Adrenal gland (tissue), 12 donors: Measurements from ENCODE around the gene HSPA1B. TPM values are rescaled to one million over a fixed set of nuclear protein-coding genes. Genes with fewer than 3 reads are reported as not detected.
"Not testable (repeated sequence)": the region's sequence is repeated elsewhere in the genome, so short reads cannot be mapped to it uniquely, and the experiment has no call there.

Source experiments
- DNase-seq, 7 donors: peaks; one replicate each; pipeline ENCODE4 v3.0.0-alpha.2; 2019 to 2020
- H3K27ac ChIP-seq, 5 donors: fragments of 200-600 bp; sonication (generic) in 4 of 5; 1 replicate in 3 of 5; 2 replicates in 2 of 5; pipeline versions ENCODE4 v1.5.1 to v1.8.0; 2016 to 2020; ENCODE audit warnings: mild to moderate bottlenecking in 1 of 5
- H3K27me3 ChIP-seq: fragments of 200-600 bp; 2 replicates; pipeline ENCODE4 v1.8.0; 2021
- H3K36me3 ChIP-seq, 2 donors: fragments of 200-600 bp; replicated peaks in 1 of 2; 1 replicate in 1 of 2; 2 replicates in 1 of 2; pipeline versions ENCODE4 v1.5.1 to v1.8.0; 2018 to 2022
- H3K4me1 ChIP-seq, 2 donors: fragments of 200-600 bp; replicated peaks in 1 of 2; 1 replicate in 1 of 2; 2 replicates in 1 of 2; pipeline versions ENCODE4 v1.5.1 to v1.8.0; 2018 to 2021
- H3K4me3 ChIP-seq, 4 donors: fragments of 200-600 bp; sonication (generic) in 3 of 4; one replicate each; pipeline ENCODE4 v1.5.1; 2016 to 2018
- H3K9me3 ChIP-seq, 3 donors: fragments of 200-600 bp; sonication (generic) in 1 of 3; replicated peaks in 1 of 3; 1 replicate in 2 of 3; 2 replicates in 1 of 3; pipeline versions ENCODE4 v1.5.1 to v1.8.0; 2016 to 2021
- POLR2A ChIP-seq, 2 donors: fragments of 450-650 bp; IDR thresholded peaks; one replicate each; pipeline ENCODE4 v1.6.1; 2017; ENCODE audit warnings: antibody characterized with exemption in 2 of 2, mild to moderate bottlenecking in 2 of 2, moderate library complexity in 1 of 2
- WGBS, 4 donors: extraction: QIAGEN DNeasy Blood & Tissue Kit in 2 of 4; methylation state at CpG; one replicate each; pipeline versions ENCODE4 v1.1.5 to v1.1.7; 2013 to 2017; 5-methylcytosine and 5-hydroxymethylcytosine counted together
- intact Hi-C, 2 donors: fragments of 100-400 bp; cut with DNase I; formaldehyde crosslinking; loops; one replicate each; pipeline versions ENCODE4 v1.14.1 to v1.15.0; 2022 to 2023
- polyA plus RNA-seq, 3 donors: library from polyadenylated mRNA; stranded (reverse); fragments of 200-250 nt in 2 of 3; fragments of 350-450 nt in 1 of 3; fragmentation: Illumina TruSeq in 1 of 3; extraction: RNeasy Lipid Tissue Mini Kit (QIAGEN cat#74804) in 1 of 3; gene quantifications; one replicate each; pipeline ENCODE4 v1.2.3, GENCODE V29; 2013 to 2014
- total RNA-seq, 9 donors: library from RNA; depleted of rRNA in 4 of 9; stranded (reverse); fragments of >200 nt in 4 of 9; fragments of 120-200 nt in 1 of 9; fragmentation: NEBNext Ultra II Directional in 1 of 9; extraction: Animal tissue kit (Norgen Biotek cat#: 25700) in 1 of 9; gene quantifications; one replicate each; pipeline versions ENCODE4 v1.1.0 to v1.2.4, GENCODE V29; 2013 to 2023
- TF ChIP-seq, protein P1 (sequence below), 6 experiments: fragments of 450-650 bp in 4 of 6; fragments of 200-600 bp in 2 of 6; sonication (generic) in 1 of 6; IDR thresholded peaks; 1 replicate in 5 of 6; 2 replicates in 1 of 6; pipeline versions ENCODE4 v1.5.1 to v1.8.0; 2016 to 2021; ENCODE audit warnings: antibody characterized with exemption in 6 of 6, mild to moderate bottlenecking in 2 of 6, moderate library complexity in 1 of 6
- donor health status: healthy with polysubstance abuse.
- donor health status: Bipolar disorder and iron deficiency.
- donor health status: DM: yes; HTN: yes; CAD: no.
- donor health status: DM: no; HTN: no; CAD: no.
- donor health status: DM: no; HTN: no; CAD: no.
- donor health status: DM: yes; HTN: yes; CAD: no.

HSPA1B gene
- total and polyA plus RNA-seq, 12 donors: 29.0 to 424 (median 212) TPM

GRCh38 chr6:31813465-31813849 lies 14.1 kb upstream of the HSPA1B start:
- TF ChIP-seq, protein P1, sequence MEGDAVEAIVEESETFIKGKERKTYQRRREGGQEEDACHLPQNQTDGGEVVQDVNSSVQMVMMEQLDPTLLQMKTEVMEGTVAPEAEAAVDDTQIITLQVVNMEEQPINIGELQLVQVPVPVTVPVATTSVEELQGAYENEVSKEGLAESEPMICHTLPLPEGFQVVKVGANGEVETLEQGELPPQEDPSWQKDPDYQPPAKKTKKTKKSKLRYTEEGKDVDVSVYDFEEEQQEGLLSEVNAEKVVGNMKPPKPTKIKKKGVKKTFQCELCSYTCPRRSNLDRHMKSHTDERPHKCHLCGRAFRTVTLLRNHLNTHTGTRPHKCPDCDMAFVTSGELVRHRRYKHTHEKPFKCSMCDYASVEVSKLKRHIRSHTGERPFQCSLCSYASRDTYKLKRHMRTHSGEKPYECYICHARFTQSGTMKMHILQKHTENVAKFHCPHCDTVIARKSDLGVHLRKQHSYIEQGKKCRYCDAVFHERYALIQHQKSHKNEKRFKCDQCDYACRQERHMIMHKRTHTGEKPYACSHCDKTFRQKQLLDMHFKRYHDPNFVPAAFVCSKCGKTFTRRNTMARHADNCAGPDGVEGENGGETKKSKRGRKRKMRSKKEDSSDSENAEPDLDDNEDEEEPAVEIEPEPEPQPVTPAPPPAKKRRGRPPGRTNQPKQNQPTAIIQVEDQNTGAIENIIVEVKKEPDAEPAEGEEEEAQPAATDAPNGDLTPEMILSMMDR (IDR thresholded peaks at IDR 0.05): no peak
- TF ChIP-seq POLR2A (IDR thresholded peaks at IDR 0.05): no peak
- DNase-seq: peak in 1 of 7 donors; percentile 20
- peak overlapping the region in 4 of 5 donors; percentile 69 to 100 (median 94) for H3K27ac ChIP-seq

DNA sequence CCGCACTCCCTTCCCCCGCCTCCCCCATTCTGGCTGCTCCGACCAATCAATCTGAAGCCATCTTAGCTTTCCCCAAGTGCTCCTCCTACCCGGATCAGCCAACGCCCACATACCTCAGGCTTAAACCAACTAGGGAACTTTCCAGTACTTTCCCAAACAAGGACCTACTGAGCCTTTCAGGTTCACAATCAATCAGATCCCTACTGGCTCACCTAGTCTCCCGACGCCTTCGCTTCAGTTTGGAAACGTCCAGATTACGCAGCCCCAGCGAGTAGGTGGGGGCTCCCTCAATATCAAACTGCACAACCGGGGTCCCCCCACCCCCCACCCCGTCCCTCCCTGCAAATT lies 12.9 kb upstream of the HSPA1B start:
- intact Hi-C loops: no loop called here
- DNase-seq: peak; percentile 93 to 98 (median 96)
- no peaks in the 10 kb centered on the region for H3K36me3 ChIP-seq
- no peaks in the 10 kb centered on the region for H3K9me3 ChIP-seq
- peaks cover 11 to 32% of the 10 kb centered on the region in 2 donors for H3K4me1 ChIP-seq
- peak overlapping the region in 2 of 4 donors; percentile 40 to 56 for H3K4me3 ChIP-seq
- H3K27ac ChIP-seq: peak overlapping the region; percentile 77 to 100 (median 93)
- TF ChIP-seq POLR2A (IDR thresholded peaks at IDR 0.05): peak in 1 of 2 donors; percentile 54
- TF ChIP-seq, protein P1 (IDR thresholded peaks at IDR 0.05): no peak
- no peaks in the 10 kb centered on the region for H3K27me3 ChIP-seq
- 1 to 8% (median 4%) methylated on average over 13 of the region's 13 CpGs for WGBS, 4 donors

More at GRCh38 chr6:31813465-31813849, 14.1 kb upstream of the HSPA1B start:
- WGBS, 4 donors: 92 to 97% (median 97%) methylated on average over 7 of the region's 7 CpGs
- Histone ChIP-seq H3K9me3 (no peaks in the 10 kb centered on the region), H3K36me3 (no peaks in the 10 kb centered on the region), H3K27me3 (no peaks in the 10 kb centered on the region), H3K4me1 (peaks cover 2 to 22% of the 10 kb centered on the region in 2 donors), H3K4me3 (peak overlapping the region in 1 of 4 donors; percentile 56)
- intact Hi-C loops: no loop called here

DNA sequence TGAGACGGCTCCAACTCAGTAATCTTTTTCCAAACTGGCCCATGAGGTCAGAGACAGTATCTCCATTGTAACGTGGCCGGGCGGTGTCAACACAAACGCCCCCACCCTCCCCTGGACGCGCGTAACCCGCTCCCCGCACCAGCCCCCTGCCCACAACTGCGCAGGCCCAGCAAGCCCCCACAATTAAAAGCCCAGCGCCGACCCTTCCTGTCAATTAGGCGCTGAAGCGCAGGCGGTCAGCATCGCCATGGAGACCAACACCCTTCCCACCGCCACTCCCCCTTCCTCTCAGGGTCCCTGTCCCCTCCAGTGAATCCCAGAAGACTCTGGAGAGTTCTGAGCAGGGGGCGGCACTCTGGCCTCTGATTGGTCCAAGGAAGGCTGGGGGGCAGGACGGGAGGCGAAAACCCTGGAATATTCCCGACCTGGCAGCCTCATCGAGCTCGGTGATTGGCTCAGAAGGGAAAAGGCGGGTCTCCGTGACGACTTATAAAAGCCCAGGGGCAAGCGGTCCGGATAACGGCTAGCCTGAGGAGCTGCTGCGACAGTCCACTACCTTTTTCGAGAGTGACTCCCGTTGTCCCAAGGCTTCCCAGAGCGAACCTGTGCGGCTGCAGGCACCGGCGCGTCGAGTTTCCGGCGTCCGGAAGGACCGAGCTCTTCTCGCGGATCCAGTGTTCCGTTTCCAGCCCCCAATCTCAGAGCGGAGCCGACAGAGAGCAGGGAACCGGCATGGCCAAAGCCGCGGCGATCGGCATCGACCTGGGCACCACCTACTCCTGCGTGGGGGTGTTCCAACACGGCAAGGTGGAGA lies 12.3 kb upstream of the HSPA1B start, which contains the start of the genes HSPA1A and HSPA1L:
Gene HSPA1A (plus strand): TSS at position 519 of the 814 bp plus-strand sequence. CDS start 214 bp downstream, at position 733.
Gene HSPA1L (minus strand): TSS at position 259 of the 814 bp plus-strand sequence. CDS start 3,311 bp downstream, outside the sequence.
- Histone ChIP-seq H3K36me3 (no peaks in the 10 kb centered on the region), H3K4me3 (peak within 1 kb of the TSS in 2 of 4 donors; percentile 40 to 56), H3K4me1 (peaks cover 11 to 38% of the 10 kb centered on the region in 2 donors), H3K27me3 (no peaks in the 10 kb centered on the region), H3K27ac (peak within 1 kb of the TSS; percentile 77 to 100 (median 93)), H3K9me3 (no peaks in the 10 kb centered on the region)
- peak; percentile 99 to 100 for TF ChIP-seq POLR2A (IDR thresholded peaks at IDR 0.05)
- TF ChIP-seq, protein P1 (IDR thresholded peaks at IDR 0.05): no peak
- WGBS, 4 donors: 0 to 4% (median 2%) methylated on average over 16 to 56 of the region's 56 CpGs
- intact Hi-C loops: no loop called here
- peak; percentile 94 to 98 (median 96) for DNase-seq

DNA sequence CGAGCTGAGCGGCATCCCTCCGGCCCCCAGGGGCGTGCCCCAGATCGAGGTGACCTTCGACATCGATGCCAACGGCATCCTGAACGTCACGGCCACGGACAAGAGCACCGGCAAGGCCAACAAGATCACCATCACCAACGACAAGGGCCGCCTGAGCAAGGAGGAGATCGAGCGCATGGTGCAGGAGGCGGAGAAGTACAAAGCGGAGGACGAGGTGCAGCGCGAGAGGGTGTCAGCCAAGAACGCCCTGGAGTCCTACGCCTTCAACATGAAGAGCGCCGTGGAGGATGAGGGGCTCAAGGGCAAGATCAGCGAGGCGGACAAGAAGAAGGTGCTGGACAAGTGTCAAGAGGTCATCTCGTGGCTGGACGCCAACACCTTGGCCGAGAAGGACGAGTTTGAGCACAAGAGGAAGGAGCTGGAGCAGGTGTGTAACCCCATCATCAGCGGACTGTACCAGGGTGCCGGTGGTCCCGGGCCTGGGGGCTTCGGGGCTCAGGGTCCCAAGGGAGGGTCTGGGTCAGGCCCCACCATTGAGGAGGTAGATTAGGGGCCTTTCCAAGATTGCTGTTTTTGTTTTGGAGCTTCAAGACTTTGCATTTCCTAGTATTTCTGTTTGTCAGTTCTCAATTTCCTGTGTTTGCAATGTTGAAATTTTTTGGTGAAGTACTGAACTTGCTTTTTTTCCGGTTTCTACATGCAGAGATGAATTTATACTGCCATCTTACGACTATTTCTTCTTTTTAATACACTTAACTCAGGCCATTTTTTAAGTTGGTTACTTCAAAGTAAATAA lies 10.2 kb upstream of the HSPA1B start:
- H3K9me3 ChIP-seq, H3K27me3 ChIP-seq, H3K36me3 ChIP-seq, intact Hi-C loops: not testable (repeated sequence)
- TF ChIP-seq, protein P1 (IDR thresholded peaks at IDR 0.05): peak in 1 of 6 experiments; percentile 17
- H3K4me1 ChIP-seq: peaks cover 24 to 48% of the 10 kb centered on the region in 2 donors
- H3K4me3 ChIP-seq: peak overlapping the region in 2 of 4 donors; percentile 0 to 59
- peak in 2 of 7 donors; percentile 32 to 55 for DNase-seq
- 29 to 38% (median 33%) methylated on average over 3 to 15 of the region's 37 CpGs for WGBS, 4 donors
- H3K27ac ChIP-seq: peak overlapping the region in 4 of 5 donors; percentile 47 to 100 (median 78)

GRCh38 chr6:31817929-31818511 lies 9.5 kb upstream of the HSPA1B start:
- Histone ChIP-seq H3K4me1 (peaks cover 24 to 55% of the 10 kb centered on the region in 2 donors), H3K4me3 (peak overlapping the region in 2 of 4 donors; percentile 0 to 59), H3K27ac (peak overlapping the region in 4 of 5 donors; percentile 47 to 100 (median 78))
- H3K9me3 ChIP-seq, intact Hi-C loops, H3K36me3 ChIP-seq, H3K27me3 ChIP-seq: not testable (repeated sequence)
- peak in 2 of 7 donors; percentile 17 to 45 for DNase-seq
- 56 to 67% (median 63%) methylated on average over 8 of the region's 8 CpGs for WGBS, 4 donors
